NOMO-1 (cell line): ENCODE results near the gene NAGLU.
"Not testable (repeated sequence)": the region's sequence is repeated elsewhere in the genome, so short reads cannot be mapped to it uniquely, and the experiment has no call there.

ENCODE experiments used
- DNase-seq, 2 experiments: peaks; one replicate each; lab custom pipeline; 2025; ENCODE audit not compliant: unreplicated experiment in 2 of 2; lab: John Stamatoyannopoulos, UW

NAGLU gene

GRCh38 chr17:42520540-42520951, 15.5 kb upstream of the NAGLU start:
- DNase-seq: peak in 1 of 2 experiments; percentile 4

GRCh38 chr17:42521036-42521435, 15.0 kb upstream of the NAGLU start:
- DNase-seq: no peak

GRCh38 chr17:42521666-42522262, 14.3 kb upstream of the NAGLU start:
- DNase-seq: no peak

GRCh38 chr17:42522263-42522790, 13.7 kb upstream of the NAGLU start:
- no peak for DNase-seq

- DNase-seq: no peak
These were observed 13.2 kb upstream of the NAGLU start for GRCh38 chr17:42522798-42523278.

- DNase-seq: no peak
These were observed 10.8 kb upstream of the NAGLU start for GRCh38 chr17:42525221-42525620.

GRCh38 chr17:42526031-42526444, 10.0 kb upstream of the NAGLU start:
- DNase-seq: no peak

- no peak for DNase-seq
These were observed 8.1 kb upstream of the NAGLU start for GRCh38 chr17:42527932-42528331.

- DNase-seq: no peak
These were observed 7.0 kb upstream of the NAGLU start for GRCh38 chr17:42529061-42529460.

- DNase-seq: no peak
These were observed 5.0 kb upstream of the NAGLU start for GRCh38 chr17:42530952-42531454.

- peak; percentile 59 to 70 for DNase-seq
These were observed 4.3 kb upstream of the NAGLU start for GRCh38 chr17:42531455-42532354.

- peak in 1 of 2 experiments; percentile 87 for DNase-seq
These were observed 640 bp upstream of the NAGLU start for GRCh38 chr17:42535155-42536047.

- DNase-seq: peak; percentile 58 to 72
These were observed 523 bp downstream of the NAGLU start for GRCh38 chr17:42536372-42537155.

- no peak for DNase-seq
These were observed 1.2 kb downstream of the NAGLU start for GRCh38 chr17:42537156-42537805.

- DNase-seq: no peak
These were observed 1.9 kb downstream of the NAGLU start for GRCh38 chr17:42537826-42538451.

- no peak for DNase-seq
These were observed 2.4 kb downstream of the NAGLU start for GRCh38 chr17:42538482-42538881.

GRCh38 chr17:42540558-42540957, 4.5 kb downstream of the NAGLU start:
- DNase-seq: not testable (repeated sequence)

- DNase-seq: no peak
These were observed 5.2 kb downstream of the NAGLU start for GRCh38 chr17:42541041-42541833.
